Calu3 (cell line): ENCODE results near the gene FREM3. TPM values are rescaled to one million over a fixed set of nuclear protein-coding genes. Genes with fewer than 3 reads are reported as not detected.

Source experiments
- BruUV-seq: library from RNA; stranded (reverse); fragments of 400-500 nt; replicated peaks from 2 replicates; lab custom pipeline; 2021; lab: Mats Ljungman, UMichigan
- CTCF ChIA-PET: fragments of 300-600 bp; sonication (Branson Sonifier 250); formaldehyde crosslinking; loops from one replicate; lab custom pipeline; 2022; ENCODE audit warnings: antibody characterized with exemption; lab: Charles Lee
- DNase-seq: peaks from one replicate; pipeline ENCODE4 v3.0.0; 2022
- H3K27ac Mint-ChIP-seq: one replicate; pipeline ENCODE4 v1.8.0; 2022; ENCODE audit warnings: mixed read lengths; ENCODE audit not compliant: unreplicated experiment
- H3K27me3 Mint-ChIP-seq: one replicate; pipeline ENCODE4 v1.8.0; 2022; ENCODE audit warnings: mixed read lengths; ENCODE audit not compliant: unreplicated experiment
- H3K36me3 Mint-ChIP-seq: one replicate; pipeline ENCODE4 v1.8.0; 2022; ENCODE audit warnings: mild to moderate bottlenecking, moderate library complexity, mixed read lengths; ENCODE audit not compliant: insufficient read depth, unreplicated experiment
- H3K4me1 Mint-ChIP-seq: one replicate; pipeline ENCODE4 v1.8.0; 2022; ENCODE audit warnings: mild to moderate bottlenecking, low read depth, mixed read lengths; ENCODE audit not compliant: unreplicated experiment
- H3K4me3 Mint-ChIP-seq: one replicate; pipeline ENCODE4 v1.8.0; 2022; ENCODE audit warnings: mild to moderate bottlenecking, low read depth, moderate library complexity, mixed read lengths; ENCODE audit not compliant: unreplicated experiment
- H3K9me3 Mint-ChIP-seq: one replicate; pipeline ENCODE4 v1.8.0; 2022; ENCODE audit warnings: low read depth, mixed read lengths; ENCODE audit not compliant: unreplicated experiment
- intact Hi-C: fragments of 100-400 bp; cut with micrococcal nuclease; formaldehyde crosslinking; loops from one replicate; pipeline ENCODE4 v1.10.0; 2022; ENCODE audit not compliant: unreplicated experiment
- total RNA-seq: library from RNA; stranded (reverse); gene quantifications from 2 replicates; pipeline ENCODE4 v1.2.3, GENCODE V29; 2022
- TF ChIP-seq, protein P1 (sequence below): fragments of 200-600 bp; IDR thresholded peaks from one replicate; pipeline ENCODE4 v1.8.0; 2022; ENCODE audit warnings: antibody characterized with exemption; ENCODE audit not compliant: unreplicated experiment

Gene FREM3
- total RNA-seq, 1 experiment from 2014 or later, result not detected

DNA sequence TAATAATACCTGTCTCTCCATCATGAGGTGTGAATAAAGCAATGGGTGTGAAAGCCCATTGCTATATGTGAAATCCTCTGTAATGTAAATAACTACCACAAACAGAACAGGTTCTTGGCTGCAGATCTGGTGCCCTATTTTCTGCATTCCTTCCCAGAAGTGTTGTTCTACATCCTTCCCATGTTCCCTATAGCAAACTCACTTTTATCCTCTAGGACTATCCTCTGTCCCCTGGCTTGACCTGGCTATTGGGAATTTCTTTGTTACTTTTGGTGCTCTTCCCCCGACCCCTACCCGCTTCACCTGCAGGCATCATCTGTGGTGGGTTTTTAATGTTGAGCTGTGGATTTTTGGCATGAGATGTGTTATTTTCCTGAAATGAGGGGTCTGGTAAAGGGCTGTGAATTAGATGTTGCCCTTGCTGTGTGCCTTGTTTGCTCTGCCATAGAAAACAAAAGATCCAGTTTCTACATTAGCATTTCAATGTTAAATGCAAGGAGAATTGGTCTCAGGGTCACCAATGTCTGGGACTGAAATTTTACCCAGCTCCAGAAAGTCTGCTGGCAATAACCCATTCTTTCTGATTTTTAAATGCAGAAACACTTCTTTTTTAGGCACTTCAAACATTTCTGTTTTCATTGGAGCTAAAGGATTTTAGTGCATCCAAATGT is 13.6 kb upstream of the FREM3 start:
- CTCF ChIA-PET, result no interaction called here
- TF ChIP-seq, protein P1, sequence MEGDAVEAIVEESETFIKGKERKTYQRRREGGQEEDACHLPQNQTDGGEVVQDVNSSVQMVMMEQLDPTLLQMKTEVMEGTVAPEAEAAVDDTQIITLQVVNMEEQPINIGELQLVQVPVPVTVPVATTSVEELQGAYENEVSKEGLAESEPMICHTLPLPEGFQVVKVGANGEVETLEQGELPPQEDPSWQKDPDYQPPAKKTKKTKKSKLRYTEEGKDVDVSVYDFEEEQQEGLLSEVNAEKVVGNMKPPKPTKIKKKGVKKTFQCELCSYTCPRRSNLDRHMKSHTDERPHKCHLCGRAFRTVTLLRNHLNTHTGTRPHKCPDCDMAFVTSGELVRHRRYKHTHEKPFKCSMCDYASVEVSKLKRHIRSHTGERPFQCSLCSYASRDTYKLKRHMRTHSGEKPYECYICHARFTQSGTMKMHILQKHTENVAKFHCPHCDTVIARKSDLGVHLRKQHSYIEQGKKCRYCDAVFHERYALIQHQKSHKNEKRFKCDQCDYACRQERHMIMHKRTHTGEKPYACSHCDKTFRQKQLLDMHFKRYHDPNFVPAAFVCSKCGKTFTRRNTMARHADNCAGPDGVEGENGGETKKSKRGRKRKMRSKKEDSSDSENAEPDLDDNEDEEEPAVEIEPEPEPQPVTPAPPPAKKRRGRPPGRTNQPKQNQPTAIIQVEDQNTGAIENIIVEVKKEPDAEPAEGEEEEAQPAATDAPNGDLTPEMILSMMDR, result no peak
- peaks cover 14% of the 10 kb centered on the region for H3K27me3 Mint-ChIP-seq
- H3K36me3 Mint-ChIP-seq, result no peaks in the 10 kb centered on the region
- intact Hi-C loops, result no loop called here
- no peaks in the 10 kb centered on the region for H3K9me3 Mint-ChIP-seq
- H3K27ac Mint-ChIP-seq, result no peak overlapping the region
- H3K4me1 Mint-ChIP-seq, result no peaks in the 10 kb centered on the region
- BruUV-seq, result no TSS peak
- DNase-seq, result no peak
- no peak overlapping the region for H3K4me3 Mint-ChIP-seq

DNA sequence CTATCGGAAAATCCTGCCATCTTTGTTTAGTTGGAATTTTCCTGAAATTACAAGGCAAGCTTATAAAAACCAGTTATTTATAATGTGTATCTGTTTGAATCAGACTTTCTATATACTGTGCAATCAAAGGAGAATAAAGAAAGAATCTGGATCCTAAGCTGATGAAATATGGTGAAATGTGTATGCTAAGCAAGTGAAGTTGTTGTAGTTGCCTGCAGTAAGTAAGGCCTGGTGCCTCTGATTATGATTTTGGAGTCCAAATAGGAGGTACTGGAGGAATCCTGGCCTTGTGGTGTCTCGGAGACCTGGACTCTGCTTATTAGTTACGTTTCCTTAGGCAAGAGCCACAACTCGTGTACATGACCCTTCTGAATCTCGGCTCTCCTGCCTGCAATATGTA is 13.1 kb upstream of the FREM3 start:
- DNase-seq, result no peak
- CTCF ChIA-PET, result no interaction called here
- H3K27me3 Mint-ChIP-seq, result peaks cover 20% of the 10 kb centered on the region
- no peak overlapping the region for H3K4me3 Mint-ChIP-seq
- TF ChIP-seq, protein P1, result no peak
- H3K27ac Mint-ChIP-seq, result no peak overlapping the region
- intact Hi-C loops, result no loop called here
- no peaks in the 10 kb centered on the region for H3K4me1 Mint-ChIP-seq
- H3K9me3 Mint-ChIP-seq, result peaks cover 2% of the 10 kb centered on the region
- no TSS peak for BruUV-seq
- no peaks in the 10 kb centered on the region for H3K36me3 Mint-ChIP-seq

DNA sequence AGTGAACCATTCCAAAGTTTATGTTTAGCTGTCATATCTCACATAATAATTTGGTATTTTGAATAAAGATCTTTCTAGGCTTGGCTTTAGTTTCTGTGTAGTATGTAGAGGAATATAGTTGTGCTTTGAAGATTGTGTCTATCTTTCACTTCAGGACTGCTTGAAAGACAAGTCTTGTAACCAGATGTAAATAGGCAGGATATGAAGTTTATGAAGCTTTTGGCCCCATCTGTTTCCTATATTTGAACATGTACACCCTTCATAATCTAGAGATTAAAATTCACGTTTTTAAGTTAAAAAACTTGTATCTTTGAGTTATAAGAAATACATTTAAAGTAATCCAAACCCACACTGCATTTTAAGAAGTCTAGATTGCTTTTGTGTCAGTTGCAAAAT is 11.7 kb upstream of the FREM3 start:
- intact Hi-C loops, result no loop called here
- DNase-seq, result no peak
- no TSS peak for BruUV-seq
- Mint-ChIP-seq H3K9me3 (peaks cover 2% of the 10 kb centered on the region), H3K27me3 (peaks cover 32% of the 10 kb centered on the region), H3K36me3 (no peaks in the 10 kb centered on the region), H3K4me1 (no peaks in the 10 kb centered on the region), H3K27ac (no peak overlapping the region), H3K4me3 (no peak overlapping the region)
- CTCF ChIA-PET, result no interaction called here
- TF ChIP-seq, protein P1, result no peak

DNA sequence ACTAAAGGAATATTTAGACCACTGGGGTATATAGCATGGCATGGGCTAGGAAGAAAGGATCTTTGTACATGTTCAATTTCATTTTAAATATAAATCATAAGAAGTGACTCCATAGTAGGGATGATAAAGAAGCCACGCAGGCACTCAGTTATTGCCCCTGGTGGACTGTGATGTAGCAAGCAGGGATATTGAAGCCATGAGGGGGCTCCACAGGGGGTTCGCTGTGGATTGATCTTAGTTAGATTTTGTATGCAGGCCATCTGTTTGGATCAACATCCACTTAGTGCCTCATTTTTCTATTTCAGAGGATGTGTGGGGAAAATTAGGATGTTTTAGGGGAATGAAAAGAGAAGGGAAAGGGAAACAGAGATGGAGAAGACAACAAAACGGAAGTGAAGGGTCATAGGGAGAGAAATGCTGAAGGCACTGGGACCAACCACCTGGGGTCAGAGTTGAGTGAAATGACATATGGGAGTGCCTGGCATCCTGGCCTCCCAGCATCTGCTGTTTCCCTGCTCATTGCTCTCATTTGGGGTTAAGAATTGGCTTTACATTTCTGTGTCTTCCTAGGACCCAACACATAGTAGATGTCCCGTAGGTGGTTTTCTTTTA is 11.2 kb upstream of the FREM3 start:
- no peaks in the 10 kb centered on the region for H3K36me3 Mint-ChIP-seq
- no peak overlapping the region for H3K4me3 Mint-ChIP-seq
- intact Hi-C loops, result no loop called here
- peaks cover 37% of the 10 kb centered on the region for H3K27me3 Mint-ChIP-seq
- no peak overlapping the region for H3K27ac Mint-ChIP-seq
- TF ChIP-seq, protein P1, result no peak
- no peak for DNase-seq
- BruUV-seq, result no TSS peak
- peaks cover 2% of the 10 kb centered on the region for H3K9me3 Mint-ChIP-seq
- no peaks in the 10 kb centered on the region for H3K4me1 Mint-ChIP-seq
- CTCF ChIA-PET, result no interaction called here
